Neuronal stem cell (in vitro differentiated cells): ENCODE data around the gene PEG3.

Experiments
- DNase-seq: peaks from one replicate; pipeline ENCODE4 v3.0.0-alpha.2; 2013; ENCODE audit warnings: low spot score
- H2AFZ ChIP-seq: one replicate; pipeline ENCODE4 v1.6.1; 2013; ENCODE audit warnings: mild to moderate bottlenecking, low read length, inconsistent platforms
- H2AK5ac ChIP-seq: 2 replicates; pipeline ENCODE4 v1.6.1; 2013; ENCODE audit warnings: low read depth, mild to moderate bottlenecking, inconsistent platforms, low read length, moderate library complexity, mixed read lengths
- H2BK120ac ChIP-seq: 2 replicates; pipeline ENCODE4 v1.6.1; 2013; ENCODE audit warnings: low read depth, mild to moderate bottlenecking, inconsistent platforms, low read length, moderate library complexity, mixed read lengths
- H2BK12ac ChIP-seq: one replicate; pipeline ENCODE4 v1.6.1; 2013; ENCODE audit warnings: low read length, inconsistent platforms
- H2BK15ac ChIP-seq: 2 replicates; pipeline ENCODE4 v1.6.1; 2013; ENCODE audit warnings: mild to moderate bottlenecking, low read length, inconsistent platforms, mixed read lengths
- H2BK5ac ChIP-seq: one replicate; pipeline ENCODE4 v1.6.1; 2013; ENCODE audit warnings: inconsistent platforms, mild to moderate bottlenecking, low read length, moderate library complexity
- H3K14ac ChIP-seq: one replicate; pipeline ENCODE4 v1.6.1; 2013; ENCODE audit warnings: low read length, inconsistent platforms
- H3K18ac ChIP-seq: 2 replicates; pipeline ENCODE4 v1.6.1; 2013; ENCODE audit warnings: low read length, inconsistent platforms
- H3K23ac ChIP-seq: 2 replicates; pipeline ENCODE4 v1.6.1; 2013; ENCODE audit warnings: low read depth, mild to moderate bottlenecking, mixed read lengths, low read length, inconsistent platforms; ENCODE audit not compliant: poor library complexity
- H3K27ac ChIP-seq: replicated peaks from 3 replicates; pipeline ENCODE4 v1.5.1; 2013; ENCODE audit warnings: low read length, inconsistent platforms
- H3K27me3 ChIP-seq, 3 experiments: 2 replicates each; pipeline ENCODE4 v1.6.1; 2013; ENCODE audit warnings: low read length in 3 of 3, mild to moderate bottlenecking in 2 of 3, inconsistent platforms in 1 of 3, low read depth in 1 of 3, mixed read lengths in 1 of 3, moderate library complexity in 1 of 3; ENCODE audit not compliant: control insufficient read depth in 3 of 3, insufficient read depth in 3 of 3
- H3K36me3 ChIP-seq, 2 donors: replicated peaks in 1 of 2; 2 replicates each; pipeline ENCODE4 v1.6.1; 2013; ENCODE audit warnings: low read length in 2 of 2; ENCODE audit not compliant: control insufficient read depth in 2 of 2, insufficient read depth in 2 of 2
- H3K4ac ChIP-seq: 2 replicates; pipeline ENCODE4 v1.6.1; 2013; ENCODE audit warnings: inconsistent platforms, mild to moderate bottlenecking, low read length, moderate library complexity
- H3K4me1 ChIP-seq, 2 donors: 1 replicate in 1 of 2; 2 replicates in 1 of 2; pipeline ENCODE4 v1.6.1; 2013; ENCODE audit warnings: low read length in 2 of 2, low read depth in 1 of 2; ENCODE audit not compliant: control insufficient read depth in 2 of 2, insufficient read depth in 1 of 2
- H3K4me2 ChIP-seq: one replicate; pipeline ENCODE4 v1.6.1; 2013; ENCODE audit warnings: mild to moderate bottlenecking, low read length, inconsistent platforms; ENCODE audit not compliant: insufficient read depth, poor library complexity, severe bottlenecking
- H3K4me3 ChIP-seq, 2 donors: 2 replicates each; pipeline ENCODE4 v1.5.1; 2013; ENCODE audit warnings: low read length in 2 of 2, mild to moderate bottlenecking in 2 of 2, inconsistent platforms in 1 of 2, moderate library complexity in 1 of 2
- H3K79me1 ChIP-seq: one replicate; pipeline ENCODE4 v1.6.1; 2013; ENCODE audit warnings: low read depth, mild to moderate bottlenecking, inconsistent platforms, low read length, moderate library complexity
- H3K9ac ChIP-seq: one replicate; pipeline ENCODE4 v1.6.1; 2013; ENCODE audit warnings: mild to moderate bottlenecking, low read depth, low read length, inconsistent platforms; ENCODE audit not compliant: poor library complexity
- H3K9me3 ChIP-seq, 2 donors: replicated peaks in 1 of 2; 2 replicates each; pipeline versions ENCODE3 to v1.6.1; 2013; ENCODE audit warnings: low read length in 2 of 2, mild to moderate bottlenecking in 2 of 2, inconsistent platforms in 1 of 2, low read depth in 1 of 2, mixed read lengths in 1 of 2, moderate library complexity in 1 of 2; ENCODE audit not compliant: control insufficient read depth in 2 of 2, insufficient read depth in 1 of 2
- H4K8ac ChIP-seq: one replicate; pipeline ENCODE4 v1.6.1; 2013; ENCODE audit warnings: low read depth, mild to moderate bottlenecking, inconsistent platforms, low read length, moderate library complexity
- H4K91ac ChIP-seq: one replicate; pipeline ENCODE4 v1.6.1; 2013; ENCODE audit warnings: low read length, low read depth, mild to moderate bottlenecking, inconsistent platforms; ENCODE audit not compliant: poor library complexity
- WGBS, 2 donors: extraction: QIAGEN DNeasy Blood & Tissue Kit; methylation state at CpG; one replicate each; pipeline ENCODE4 v1.1.7; 2013; ENCODE audit warnings: missing lambda C conversion rate in 2 of 2, mixed read lengths in 1 of 2; ENCODE audit not compliant: insufficient read length in 2 of 2, insufficient replicate concordance in 1 of 2; ENCODE audit errors: extremely low coverage in 2 of 2; 5-methylcytosine and 5-hydroxymethylcytosine counted together

PEG3 gene

DNA sequence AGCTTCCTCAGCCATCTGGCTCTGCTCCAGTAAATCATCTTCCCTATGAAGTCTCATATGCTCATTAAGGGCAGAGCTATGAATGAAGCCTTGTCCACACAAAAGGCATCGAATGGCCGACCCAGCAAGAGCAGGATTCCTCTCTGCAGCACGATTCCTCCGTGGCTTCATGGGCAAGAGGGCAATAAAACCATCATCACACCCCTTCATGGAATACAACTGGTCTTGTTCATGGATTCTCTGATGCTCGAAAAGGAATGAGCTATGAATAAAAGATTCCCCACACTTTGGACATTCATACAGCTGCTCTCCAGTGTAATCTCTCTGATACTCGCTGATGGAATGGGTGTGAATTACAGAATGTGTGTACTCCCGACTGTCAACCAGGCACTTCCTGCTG is 25.9 kb downstream of the PEG3 start:
- H2BK12ac ChIP-seq: no peak overlapping the region
- no peak overlapping the region for H2AFZ ChIP-seq
- no peak overlapping the region for H2BK15ac ChIP-seq
- no peak overlapping the region for H4K91ac ChIP-seq
- no peak overlapping the region for H2AK5ac ChIP-seq
- no peak overlapping the region for H3K4ac ChIP-seq
- H3K27ac ChIP-seq: no peak overlapping the region
- H3K27me3 ChIP-seq: peaks cover 0 to 61% (median 0%) of the 10 kb centered on the region in 3 experiments
- no peak overlapping the region for H3K14ac ChIP-seq
- H2BK120ac ChIP-seq: no peak overlapping the region
- no peak overlapping the region for H2BK5ac ChIP-seq
- peaks cover 7 to 26% of the 10 kb centered on the region in 2 donors for H3K9me3 ChIP-seq
- no peak overlapping the region for H3K4me3 ChIP-seq
- no peak overlapping the region for H3K23ac ChIP-seq
- H3K18ac ChIP-seq: no peak overlapping the region
- no CpG with 5 or more reads among the region's 7 CpGs for WGBS, 2 donors
- no peak overlapping the region for H3K4me2 ChIP-seq
- H4K8ac ChIP-seq: no peak overlapping the region
- DNase-seq: no peak
- peaks cover 0 to 37% of the 10 kb centered on the region in 2 donors for H3K36me3 ChIP-seq
- H3K9ac ChIP-seq: no peak overlapping the region
- no peaks in the 10 kb centered on the region for H3K4me1 ChIP-seq
- peaks cover 4% of the 10 kb centered on the region for H3K79me1 ChIP-seq

DNA sequence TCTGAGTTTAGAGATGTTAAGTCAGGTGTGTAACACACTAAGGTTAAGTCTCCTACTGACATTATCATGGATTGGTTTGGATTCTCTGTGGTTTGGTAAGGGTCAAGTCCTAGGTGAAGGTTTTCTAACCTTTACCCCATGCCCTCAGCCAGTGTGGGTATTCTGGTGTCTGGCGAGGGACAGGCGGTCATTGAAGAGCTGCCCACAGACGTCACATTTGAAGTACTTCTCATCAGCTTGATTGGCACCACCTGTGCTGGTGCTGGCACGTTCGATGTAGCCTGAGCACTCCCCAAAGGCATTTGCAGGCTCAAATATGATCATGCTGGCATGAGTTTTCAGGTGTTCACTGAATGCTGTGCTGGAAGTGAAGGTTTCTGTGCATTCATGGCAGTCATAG is 27.0 kb downstream of the PEG3 start:
- peaks cover 0 to 33% of the 10 kb centered on the region in 2 donors for H3K36me3 ChIP-seq
- no peak overlapping the region for H2AFZ ChIP-seq
- H3K79me1 ChIP-seq: peaks cover 4% of the 10 kb centered on the region
- no peaks in the 10 kb centered on the region for H3K4me1 ChIP-seq
- no peak overlapping the region for H3K9ac ChIP-seq
- H2BK12ac ChIP-seq: no peak overlapping the region
- no peak overlapping the region for H3K4me2 ChIP-seq
- no peak overlapping the region for H2BK5ac ChIP-seq
- H3K18ac ChIP-seq: no peak overlapping the region
- no peak overlapping the region for H3K4me3 ChIP-seq
- H3K14ac ChIP-seq: no peak overlapping the region
- whole genome bisulfite sequencing, 2 donors: no CpG with 5 or more reads among the region's 5 CpGs
- no peak overlapping the region for H2BK15ac ChIP-seq
- no peak overlapping the region for H2AK5ac ChIP-seq
- peaks cover 4 to 26% of the 10 kb centered on the region in 2 donors for H3K9me3 ChIP-seq
- no peak overlapping the region for H3K4ac ChIP-seq
- no peak overlapping the region for H3K27ac ChIP-seq
- no peak overlapping the region for H4K91ac ChIP-seq
- H4K8ac ChIP-seq: no peak overlapping the region
- H2BK120ac ChIP-seq: no peak overlapping the region
- H3K23ac ChIP-seq: no peak overlapping the region
- DNase-seq: no peak
- H3K27me3 ChIP-seq: peaks cover 0 to 57% (median 0%) of the 10 kb centered on the region in 3 experiments

DNA sequence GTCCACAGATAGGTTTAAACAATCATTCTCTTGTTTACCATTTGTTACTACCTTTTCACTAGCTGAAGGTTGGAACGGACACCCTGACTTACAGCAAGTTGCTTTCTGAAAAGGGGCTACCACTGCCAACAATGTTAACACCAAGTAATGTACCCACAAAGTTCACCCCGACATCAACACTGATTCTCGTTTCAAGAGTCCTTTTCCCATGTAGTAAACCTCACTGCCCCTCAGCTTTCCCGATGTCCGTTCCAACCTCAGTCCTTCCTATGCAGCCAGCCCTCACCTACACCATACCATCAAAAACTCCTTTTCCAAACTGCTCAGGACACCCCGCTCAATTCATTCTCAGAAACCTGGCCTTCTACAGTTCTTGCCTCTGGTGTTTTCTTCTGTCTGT is 29.0 kb downstream of the PEG3 start:
- Histone ChIP-seq H3K79me1 (peaks cover 4% of the 10 kb centered on the region), H3K9ac (no peak overlapping the region), H3K9me3 (peaks cover 4 to 29% of the 10 kb centered on the region in 2 donors), H3K23ac (no peak overlapping the region), H3K18ac (no peak overlapping the region), H2BK15ac (no peak overlapping the region), H2BK12ac (no peak overlapping the region), H3K4me1 (no peaks in the 10 kb centered on the region), H3K27ac (no peak overlapping the region), H3K27me3 (peaks cover 0 to 43% (median 0%) of the 10 kb centered on the region in 3 experiments), H3K4ac (no peak overlapping the region), H3K4me3 (no peak overlapping the region), H3K4me2 (no peak overlapping the region), H2AK5ac (no peak overlapping the region), H3K14ac (no peak overlapping the region), H4K91ac (no peak overlapping the region), H3K36me3 (peaks cover 0 to 19% of the 10 kb centered on the region in 2 donors), H2AFZ (no peak overlapping the region), H2BK120ac (no peak overlapping the region), H4K8ac (no peak overlapping the region), H2BK5ac (no peak overlapping the region)
- no peak for DNase-seq
- no CpG with 5 or more reads among the region's 6 CpGs for WGBS, 2 donors

DNA sequence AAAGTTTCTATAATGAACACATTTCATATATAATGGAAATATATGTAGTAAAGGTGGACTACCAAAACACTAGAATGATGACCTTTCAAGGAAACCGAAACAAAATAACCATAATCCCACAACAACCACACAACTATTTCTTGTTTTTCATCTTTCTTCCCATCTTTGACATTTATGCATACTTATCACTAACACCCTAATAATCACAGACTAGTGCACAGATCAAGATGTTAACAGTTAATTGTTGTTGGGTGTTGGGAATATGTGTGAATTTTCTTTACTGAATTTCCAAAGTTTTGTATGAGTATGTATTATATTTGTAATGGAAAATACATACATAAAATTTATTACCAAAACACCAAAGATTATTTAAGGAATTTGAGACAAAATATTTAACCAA is 30.3 kb downstream of the PEG3 start:
- Histone ChIP-seq H2BK12ac (no peak overlapping the region), H2BK15ac (no peak overlapping the region), H4K91ac (no peak overlapping the region), H3K4ac (no peak overlapping the region), H3K27me3 (peaks cover 0 to 39% (median 0%) of the 10 kb centered on the region in 3 experiments), H2AK5ac (no peak overlapping the region), H2AFZ (no peak overlapping the region), H3K18ac (no peak overlapping the region), H3K23ac (no peak overlapping the region), H4K8ac (no peak overlapping the region), H3K79me1 (peaks cover 4% of the 10 kb centered on the region), H3K4me2 (no peak overlapping the region), H3K27ac (no peak overlapping the region), H3K4me3 (no peak overlapping the region), H2BK120ac (no peak overlapping the region), H3K4me1 (no peaks in the 10 kb centered on the region), H2BK5ac (no peak overlapping the region), H3K36me3 (peaks cover 0 to 18% of the 10 kb centered on the region in 2 donors), H3K9me3 (peaks cover 4 to 35% of the 10 kb centered on the region in 2 donors), H3K9ac (no peak overlapping the region), H3K14ac (no peak overlapping the region)
- no peak for DNase-seq
- no CpG with 5 or more reads among the region's 1 CpG for WGBS, 2 donors
